OCI-LY7 (cell line): Measurements from ENCODE around the gene ACER2. TPM values are rescaled to one million over a fixed set of nuclear protein-coding genes. Genes with fewer than 3 reads are reported as not detected.
"Not testable (repeated sequence)": the region's sequence is repeated elsewhere in the genome, so short reads cannot be mapped to it uniquely, and the experiment has no call there.

ENCODE experiments used
- BruUV-seq: library from RNA; stranded (reverse); fragments of 400-500 nt; replicated peaks from 2 replicates; lab custom pipeline; 2021; lab: Mats Ljungman, UMichigan
- CTCF ChIA-PET: fragments of 300-600 bp; sonication (Branson Sonifier 250); formaldehyde crosslinking; loops from one replicate; lab custom pipeline; 2022; ENCODE audit warnings: antibody characterized with exemption; ENCODE audit not compliant: unreplicated experiment; lab: Charles Lee
- POLR2A ChIA-PET: fragments of 300-600 bp; sonication (Branson Sonifier 250); formaldehyde crosslinking; loops from one replicate; lab custom pipeline; 2022; ENCODE audit warnings: antibody characterized with exemption; lab: Charles Lee
- DNase-seq: peaks from one replicate; pipeline ENCODE4 v3.0.0-alpha.2; 2015; ENCODE audit warnings: low spot score
- H2AFZ ChIP-seq: fragments of 200-600 bp; sonication (generic), shearing (Covaris generic); 2 replicates; pipeline ENCODE4 v1.6.1; 2014; ENCODE audit warnings: mild to moderate bottlenecking, antibody characterized with exemption, low read length, moderate library complexity
- H3K27ac ChIP-seq: fragments of 200-600 bp; sonication (generic); 2 replicates; pipeline ENCODE4 v1.5.1; 2014; ENCODE audit warnings: mixed run types, low read depth, mild to moderate bottlenecking, moderate library complexity, low read length, inconsistent platforms; ENCODE audit not compliant: poor library complexity, severe bottlenecking
- H3K36me3 ChIP-seq: fragments of 200-600 bp; sonication (generic); 2 replicates; pipeline ENCODE4 v1.6.1; 2014; ENCODE audit warnings: mild to moderate bottlenecking, antibody characterized with exemption, low read length, moderate library complexity, mixed read lengths; ENCODE audit not compliant: insufficient read depth
- H3K4me1 ChIP-seq: fragments of 200-600 bp; sonication (generic); 2 replicates; pipeline ENCODE4 v1.5.1; 2014; ENCODE audit warnings: mild to moderate bottlenecking, low read length; ENCODE audit not compliant: insufficient read depth, poor library complexity, severe bottlenecking
- H3K4me2 ChIP-seq: fragments of 200-600 bp; sonication (generic); 2 replicates; pipeline ENCODE4 v1.6.1; 2014; ENCODE audit warnings: mild to moderate bottlenecking, low read length
- H3K4me3 ChIP-seq: fragments of 200-600 bp; sonication (generic); 2 replicates; pipeline ENCODE4 v1.5.1; 2014; ENCODE audit warnings: mild to moderate bottlenecking, low read depth, low read length; ENCODE audit not compliant: poor library complexity, severe bottlenecking
- H3K79me2 ChIP-seq: fragments of 200-600 bp; sonication (generic); 2 replicates; pipeline ENCODE4 v1.6.1; 2016; ENCODE audit warnings: low read depth, mild to moderate bottlenecking, low read length, moderate library complexity, mixed read lengths; ENCODE audit not compliant: insufficient read depth
- H3K9me2 ChIP-seq: fragments of 200-600 bp; sonication (generic); 2 replicates; pipeline ENCODE4 v1.6.1; 2016; ENCODE audit warnings: mild to moderate bottlenecking, low read length, mixed read lengths; ENCODE audit not compliant: insufficient read depth
- H3K9me3 ChIP-seq: fragments of 200-600 bp; sonication (generic); 2 replicates; pipeline ENCODE4 v1.6.1; 2014; ENCODE audit warnings: mild to moderate bottlenecking, mixed run types, low read length, mixed read lengths
- H4K20me1 ChIP-seq: fragments of 200-600 bp; sonication (generic); 2 replicates; pipeline ENCODE4 v1.6.1; 2014; ENCODE audit warnings: mild to moderate bottlenecking, antibody characterized with exemption, low read length, moderate library complexity, mixed read lengths; ENCODE audit not compliant: insufficient read depth
- CTCF ChIP-seq: fragments of 200-600 bp; sonication (generic); conservative IDR thresholded peaks from 2 replicates; pipeline ENCODE4 v1.5.1; 2014; ENCODE audit warnings: mild to moderate bottlenecking, antibody characterized with exemption, low read length, moderate library complexity, mixed read lengths
- EZH2phosphoT487 ChIP-seq: fragments of 200-600 bp; sonication (generic); IDR thresholded peaks from 2 replicates; pipeline ENCODE4 v1.6.1; 2018; ENCODE audit warnings: low read depth, borderline replicate concordance, mild to moderate bottlenecking, mixed run types, antibody characterized with exemption, low read length, moderate library complexity, mixed read lengths
- intact Hi-C: fragments of 100-400 bp; cut with micrococcal nuclease; formaldehyde crosslinking; loops from one replicate; pipeline ENCODE4 v1.10.0; 2022; ENCODE audit not compliant: unreplicated experiment
- total RNA-seq, 2 experiments: library from RNA; depleted of rRNA in 1 of 2; stranded (reverse); fragments of >200 nt in 1 of 2; shearing (Covaris generic) in 1 of 2; gene quantifications; 2 replicates each; pipeline ENCODE4 v1.2.3, GENCODE V29; 2014 to 2022

Gene ACER2
- total RNA-seq, 2 experiments from 2014 or later = 1.4 to 1.8 TPM

- no peaks in the 10 kb centered on the region for H3K36me3 ChIP-seq
- no peak for DNase-seq
- H3K4me1 ChIP-seq = no peaks in the 10 kb centered on the region
- no peaks in the 10 kb centered on the region for H3K79me2 ChIP-seq
- H3K27ac ChIP-seq = no peak overlapping the region
- no peak overlapping the region for H3K4me2 ChIP-seq
- no TSS peak for BruUV-seq
- no peaks in the 10 kb centered on the region for H3K9me3 ChIP-seq
- H2AFZ ChIP-seq = no peak overlapping the region
- TF ChIP-seq CTCF = no peak
- TF ChIP-seq EZH2phosphoT487 = no peak
- ChIA-PET POLR2A (interaction anchor here (0.7 kb wide), 1 partner anchor 19 kb away, joined by 6 read pairs; no protein-coding TSS in a partner anchor), CTCF (no interaction called here)
- no peaks in the 10 kb centered on the region for H3K9me2 ChIP-seq
- H3K4me3 ChIP-seq = no peak overlapping the region
- H4K20me1 ChIP-seq = no peaks in the 10 kb centered on the region
- intact Hi-C loops = no loop called here
Measured at GRCh38 chr9:19432473-19432872, 23.7 kb downstream of the ACER2 start.

- H3K9me3 ChIP-seq, POLR2A ChIA-PET, H3K36me3 ChIP-seq, H3K27ac ChIP-seq, H4K20me1 ChIP-seq, H3K79me2 ChIP-seq, H3K4me3 ChIP-seq, DNase-seq, H3K4me1 ChIP-seq, H3K4me2 ChIP-seq, BruUV-seq, H2AFZ ChIP-seq, H3K9me2 ChIP-seq, intact Hi-C loops, CTCF ChIA-PET: not testable (repeated sequence)
Measured at GRCh38 chr9:19433729-19434128, 24.9 kb downstream of the ACER2 start.

- H3K4me3 ChIP-seq = no peak overlapping the region
- BruUV-seq = no TSS peak
- H3K36me3 ChIP-seq = no peaks in the 10 kb centered on the region
- H3K9me3 ChIP-seq = no peaks in the 10 kb centered on the region
- H4K20me1 ChIP-seq = no peaks in the 10 kb centered on the region
- DNase-seq = no peak
- H3K27ac ChIP-seq = no peak overlapping the region
- CTCF ChIA-PET = interaction anchor here (0.6 kb wide), 1 partner anchor 516 kb away, joined by 4 read pairs; no protein-coding TSS in a partner anchor
- peaks cover 2% of the 10 kb centered on the region for H3K4me1 ChIP-seq
- no peak for TF ChIP-seq CTCF
- TF ChIP-seq EZH2phosphoT487 = no peak
- intact Hi-C loops = no loop called here
- H3K4me2 ChIP-seq = no peak overlapping the region
- no peaks in the 10 kb centered on the region for H3K79me2 ChIP-seq
- H3K9me2 ChIP-seq = no peaks in the 10 kb centered on the region
- POLR2A ChIA-PET = interaction anchor here (0.7 kb wide), 1 partner anchor 242 kb away, joined by 4 read pairs; no protein-coding TSS in a partner anchor
- no peak overlapping the region for H2AFZ ChIP-seq
Measured at GRCh38 chr9:19440376-19440775, 31.6 kb downstream of the ACER2 start.
